ENCODE results near the gene SLCO3A1.

SLCO3A1 gene

GRCh38 chr15:91896341-91897055, 43.0 kb downstream of the SLCO3A1 start:
- Mint-ChIP-seq H3K27ac (no peak overlapping the region), H3K4me3 (no peak overlapping the region), H3K9me3 (peaks cover 15% of the 10 kb centered on the region), H3K36me3 (ENCODE audit: low read depth) (peaks cover 22% of the 10 kb centered on the region), H3K4me1 (ENCODE audit: low read depth) (peaks cover 24% of the 10 kb centered on the region), H3K27me3 (no peaks in the 10 kb centered on the region)
- DNase-seq: no peak

- H3K27ac Mint-ChIP-seq: no peak overlapping the region
- no peak overlapping the region for H3K4me3 Mint-ChIP-seq
- H3K36me3 Mint-ChIP-seq (ENCODE audit: low read depth): peaks cover 19% of the 10 kb centered on the region
- peaks cover 24% of the 10 kb centered on the region for H3K4me1 Mint-ChIP-seq (ENCODE audit: low read depth)
- peaks cover 20% of the 10 kb centered on the region for H3K9me3 Mint-ChIP-seq
- no peaks in the 10 kb centered on the region for H3K27me3 Mint-ChIP-seq
- DNase-seq: no peak
These were observed 44.3 kb downstream of the SLCO3A1 start for GRCh38 chr15:91897585-91898372.

- Mint-ChIP-seq H3K4me3 (no peak overlapping the region), H3K27ac (no peak overlapping the region), H3K27me3 (no peaks in the 10 kb centered on the region), H3K9me3 (peaks cover 12% of the 10 kb centered on the region), H3K36me3 (ENCODE audit: low read depth) (peaks cover 13% of the 10 kb centered on the region), H3K4me1 (ENCODE audit: low read depth) (peaks cover 25% of the 10 kb centered on the region)
- no peak for DNase-seq
These were observed 45.3 kb downstream of the SLCO3A1 start for GRCh38 chr15:91898843-91899242.

DNA sequence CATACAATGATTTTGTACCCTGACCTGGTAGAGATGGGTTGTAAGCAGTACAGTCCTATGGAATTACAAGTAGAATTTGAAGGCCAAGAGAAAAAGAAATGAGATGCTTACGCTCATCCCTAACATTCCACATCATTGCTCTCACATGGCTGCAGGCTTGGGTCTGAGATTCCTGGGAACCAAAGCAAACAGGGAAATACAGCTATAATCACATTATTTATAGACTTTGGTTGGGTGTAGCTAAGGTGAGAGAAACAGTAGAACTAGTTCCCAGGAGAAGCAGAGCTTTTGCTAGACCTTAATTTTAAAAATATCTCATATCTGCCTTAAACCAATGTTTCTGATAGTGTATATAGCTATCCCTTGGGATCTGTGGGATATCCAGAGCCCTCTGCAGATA, 51.4 kb downstream of the SLCO3A1 start:
- no peak for DNase-seq
- peaks cover 12% of the 10 kb centered on the region for H3K9me3 Mint-ChIP-seq
- no peaks in the 10 kb centered on the region for H3K27me3 Mint-ChIP-seq
- H3K4me1 Mint-ChIP-seq (ENCODE audit: low read depth): peaks cover 23% of the 10 kb centered on the region
- peaks cover 13% of the 10 kb centered on the region for H3K36me3 Mint-ChIP-seq (ENCODE audit: low read depth)
- no peak overlapping the region for H3K27ac Mint-ChIP-seq
- H3K4me3 Mint-ChIP-seq: no peak overlapping the region

- H3K27me3 Mint-ChIP-seq: no peaks in the 10 kb centered on the region
- no peaks in the 10 kb centered on the region for H3K9me3 Mint-ChIP-seq
- no peak overlapping the region for H3K4me3 Mint-ChIP-seq
- peak overlapping the region; percentile 45 for H3K27ac Mint-ChIP-seq
- DNase-seq: no peak
- no peaks in the 10 kb centered on the region for H3K36me3 Mint-ChIP-seq (ENCODE audit: low read depth)
- peaks cover 26% of the 10 kb centered on the region for H3K4me1 Mint-ChIP-seq (ENCODE audit: low read depth)
These were observed 54.9 kb downstream of the SLCO3A1 start for GRCh38 chr15:91908391-91908790.

DNA sequence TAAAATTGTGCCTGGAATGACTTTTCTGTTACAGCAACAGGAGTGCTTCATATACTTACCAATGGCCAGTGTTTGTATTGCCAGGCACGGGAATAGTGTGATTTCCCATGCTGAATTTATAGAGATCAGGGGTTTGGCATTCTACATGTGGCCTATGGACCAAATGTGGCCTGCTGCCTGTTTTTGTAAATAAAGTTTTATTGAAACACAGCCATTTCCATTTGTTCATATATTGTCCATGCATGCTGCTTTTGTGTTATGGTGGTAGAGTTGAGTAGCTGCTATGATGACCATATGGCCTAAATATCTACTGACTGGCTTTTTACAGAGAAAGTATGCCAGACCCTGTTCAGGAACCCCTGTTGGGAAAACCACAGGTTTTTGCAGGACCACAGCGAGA, 55.6 kb downstream of the SLCO3A1 start:
- no peak for DNase-seq
- Mint-ChIP-seq H3K36me3 (ENCODE audit: low read depth) (no peaks in the 10 kb centered on the region), H3K9me3 (no peaks in the 10 kb centered on the region), H3K27me3 (no peaks in the 10 kb centered on the region), H3K4me1 (ENCODE audit: low read depth) (peaks cover 23% of the 10 kb centered on the region), H3K27ac (no peak overlapping the region), H3K4me3 (no peak overlapping the region)

GRCh38 chr15:91909574-91909973, 56.1 kb downstream of the SLCO3A1 start:
- H3K27me3 Mint-ChIP-seq: no peaks in the 10 kb centered on the region
- no peaks in the 10 kb centered on the region for H3K9me3 Mint-ChIP-seq
- no peak overlapping the region for H3K4me3 Mint-ChIP-seq
- H3K4me1 Mint-ChIP-seq (ENCODE audit: low read depth): peaks cover 21% of the 10 kb centered on the region
- H3K27ac Mint-ChIP-seq: no peak overlapping the region
- no peaks in the 10 kb centered on the region for H3K36me3 Mint-ChIP-seq (ENCODE audit: low read depth)
- DNase-seq: no peak

- H3K4me3 Mint-ChIP-seq: no peak overlapping the region
- H3K27me3 Mint-ChIP-seq: no peaks in the 10 kb centered on the region
- H3K36me3 Mint-ChIP-seq (ENCODE audit: low read depth): peaks cover 12% of the 10 kb centered on the region
- no peaks in the 10 kb centered on the region for H3K9me3 Mint-ChIP-seq
- DNase-seq: no peak
- H3K4me1 Mint-ChIP-seq (ENCODE audit: low read depth): peaks cover 20% of the 10 kb centered on the region
- no peak overlapping the region for H3K27ac Mint-ChIP-seq
These were observed 58.3 kb downstream of the SLCO3A1 start for GRCh38 chr15:91911844-91912243.

DNA sequence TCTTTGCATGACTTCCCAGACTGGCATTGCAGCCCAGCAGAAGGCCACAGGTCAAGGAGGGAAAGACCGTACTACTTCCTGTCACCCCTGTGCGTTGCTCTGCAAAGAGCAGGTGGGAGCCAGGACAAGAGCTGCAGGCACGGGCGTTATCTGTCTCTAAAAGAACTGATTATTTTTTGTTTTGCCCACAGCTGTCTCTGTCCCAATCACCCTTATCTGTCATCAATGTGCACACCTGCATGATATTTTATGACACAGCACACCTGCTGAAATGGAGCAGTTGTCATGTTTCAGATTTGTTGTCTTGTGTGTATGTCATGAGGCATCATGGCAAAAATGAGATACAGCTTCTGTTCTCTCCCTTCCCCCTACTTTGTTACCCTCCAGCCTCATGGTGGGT, 58.8 kb downstream of the SLCO3A1 start:
- no peaks in the 10 kb centered on the region for H3K9me3 Mint-ChIP-seq
- H3K27ac Mint-ChIP-seq: no peak overlapping the region
- no peak overlapping the region for H3K4me3 Mint-ChIP-seq
- DNase-seq: no peak
- H3K36me3 Mint-ChIP-seq (ENCODE audit: low read depth): peaks cover 16% of the 10 kb centered on the region
- no peaks in the 10 kb centered on the region for H3K27me3 Mint-ChIP-seq
- peaks cover 18% of the 10 kb centered on the region for H3K4me1 Mint-ChIP-seq (ENCODE audit: low read depth)

- peaks cover 13% of the 10 kb centered on the region for H3K4me1 Mint-ChIP-seq (ENCODE audit: low read depth)
- no peak for DNase-seq
- peaks cover 23% of the 10 kb centered on the region for H3K36me3 Mint-ChIP-seq (ENCODE audit: low read depth)
- no peaks in the 10 kb centered on the region for H3K27me3 Mint-ChIP-seq
- no peaks in the 10 kb centered on the region for H3K9me3 Mint-ChIP-seq
- no peak overlapping the region for H3K4me3 Mint-ChIP-seq
- H3K27ac Mint-ChIP-seq: no peak overlapping the region
These were observed 60.1 kb downstream of the SLCO3A1 start for GRCh38 chr15:91913560-91913959.

- Mint-ChIP-seq H3K4me1 (ENCODE audit: low read depth) (peaks cover 15% of the 10 kb centered on the region), H3K27me3 (no peaks in the 10 kb centered on the region), H3K4me3 (no peak overlapping the region), H3K36me3 (ENCODE audit: low read depth) (peaks cover 23% of the 10 kb centered on the region), H3K27ac (no peak overlapping the region), H3K9me3 (no peaks in the 10 kb centered on the region)
- DNase-seq: no peak
These were observed 62.1 kb downstream of the SLCO3A1 start for GRCh38 chr15:91915576-91915975.

DNA sequence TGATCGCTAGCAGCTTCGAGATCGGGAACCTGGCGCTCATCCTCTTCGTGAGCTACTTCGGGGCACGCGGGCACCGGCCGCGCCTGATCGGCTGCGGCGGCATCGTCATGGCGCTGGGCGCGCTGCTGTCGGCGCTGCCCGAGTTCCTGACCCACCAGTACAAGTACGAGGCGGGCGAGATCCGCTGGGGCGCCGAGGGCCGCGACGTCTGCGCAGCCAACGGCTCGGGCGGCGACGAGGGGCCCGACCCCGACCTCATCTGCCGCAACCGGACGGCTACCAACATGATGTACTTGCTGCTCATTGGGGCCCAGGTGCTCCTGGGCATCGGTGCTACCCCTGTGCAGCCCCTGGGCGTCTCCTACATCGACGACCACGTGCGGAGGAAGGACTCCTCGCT, 62.5 kb downstream of the SLCO3A1 start:
- no peak for DNase-seq
- peaks cover 20% of the 10 kb centered on the region for H3K4me1 Mint-ChIP-seq (ENCODE audit: low read depth)
- no peak overlapping the region for H3K27ac Mint-ChIP-seq
- peaks cover 23% of the 10 kb centered on the region for H3K36me3 Mint-ChIP-seq (ENCODE audit: low read depth)
- H3K9me3 Mint-ChIP-seq: no peaks in the 10 kb centered on the region
- H3K27me3 Mint-ChIP-seq: no peaks in the 10 kb centered on the region
- H3K4me3 Mint-ChIP-seq: no peak overlapping the region

DNA sequence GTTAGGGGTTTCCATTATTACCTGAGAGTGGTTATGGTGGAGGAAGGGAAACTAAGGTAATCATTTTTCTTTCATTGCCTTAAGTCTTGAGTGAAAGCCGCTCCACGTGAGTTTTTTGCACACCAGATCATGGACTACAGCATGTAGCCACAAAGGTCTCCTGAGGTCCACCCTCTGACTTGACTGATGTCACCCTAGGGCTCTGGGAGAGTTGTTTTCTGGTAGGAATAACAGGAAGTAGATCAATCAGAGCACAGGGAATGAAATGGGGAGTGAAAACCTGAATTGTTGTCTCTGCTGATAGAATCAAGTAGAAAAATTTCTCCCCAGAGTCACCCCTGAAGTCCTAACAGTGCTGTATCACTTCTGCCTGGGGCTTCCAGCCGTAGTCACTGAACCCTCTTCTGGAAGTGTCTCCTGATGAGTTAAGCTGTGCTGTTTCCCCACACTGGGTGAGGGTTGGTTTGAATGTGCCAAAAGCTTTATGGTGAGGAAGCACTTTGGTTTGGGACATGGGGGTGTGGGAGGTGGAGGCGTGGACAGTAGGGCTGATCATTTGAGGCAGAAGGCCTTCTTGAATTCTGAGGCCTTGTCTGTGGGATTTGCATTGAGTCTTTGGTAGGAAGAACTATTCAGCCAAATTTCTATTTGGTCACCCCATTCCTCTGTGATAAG, 64.3 kb downstream of the SLCO3A1 start:
- Mint-ChIP-seq H3K36me3 (ENCODE audit: low read depth) (peaks cover 23% of the 10 kb centered on the region), H3K27me3 (no peaks in the 10 kb centered on the region), H3K9me3 (no peaks in the 10 kb centered on the region), H3K4me1 (ENCODE audit: low read depth) (peaks cover 27% of the 10 kb centered on the region), H3K27ac (no peak overlapping the region), H3K4me3 (no peak overlapping the region)
- no peak for DNase-seq

- Mint-ChIP-seq H3K36me3 (ENCODE audit: low read depth) (peaks cover 23% of the 10 kb centered on the region), H3K4me3 (no peak overlapping the region), H3K27ac (no peak overlapping the region), H3K4me1 (ENCODE audit: low read depth) (peaks cover 30% of the 10 kb centered on the region), H3K9me3 (no peaks in the 10 kb centered on the region), H3K27me3 (no peaks in the 10 kb centered on the region)
- DNase-seq: no peak
These were observed 65.6 kb downstream of the SLCO3A1 start for GRCh38 chr15:91919014-91919534.
